Nephron (organoid): ENCODE measurements around the gene NHSL1.

Source experiments
- H3K27ac Mint-ChIP-seq, 3 experiments: 2 replicates each; pipeline ENCODE4 v1.8.0; 2020; ENCODE audit warnings: mixed read lengths in 3 of 3, mild to moderate bottlenecking in 2 of 3, moderate library complexity in 1 of 3
- H3K27me3 Mint-ChIP-seq: 2 replicates; pipeline ENCODE4 v1.8.0; 2021; ENCODE audit warnings: low read depth, mild to moderate bottlenecking, moderate library complexity, mixed read lengths
- H3K36me3 Mint-ChIP-seq: 2 replicates; pipeline ENCODE4 v1.8.0; 2020; ENCODE audit warnings: low read depth, mixed read lengths
- H3K4me1 Mint-ChIP-seq: 2 replicates; pipeline ENCODE4 v1.8.0; 2020; ENCODE audit warnings: mixed read lengths
- H3K4me3 Mint-ChIP-seq, 3 experiments: 2 replicates each; pipeline ENCODE4 v1.8.0; 2020; ENCODE audit warnings: mild to moderate bottlenecking in 3 of 3, mixed read lengths in 3 of 3, moderate library complexity in 2 of 3
- H3K9me3 Mint-ChIP-seq: 2 replicates; pipeline ENCODE4 v1.8.0; 2020; ENCODE audit warnings: mixed read lengths
- TF ChIP-seq, protein P1 (sequence below), 3 experiments: fragments of 200-600 bp; sonication (generic); IDR thresholded peaks; one replicate each; pipeline ENCODE4 v1.5.0; 2021; ENCODE audit warnings: antibody characterized with exemption in 3 of 3; ENCODE audit not compliant: unreplicated experiment in 3 of 3

NHSL1 gene

DNA sequence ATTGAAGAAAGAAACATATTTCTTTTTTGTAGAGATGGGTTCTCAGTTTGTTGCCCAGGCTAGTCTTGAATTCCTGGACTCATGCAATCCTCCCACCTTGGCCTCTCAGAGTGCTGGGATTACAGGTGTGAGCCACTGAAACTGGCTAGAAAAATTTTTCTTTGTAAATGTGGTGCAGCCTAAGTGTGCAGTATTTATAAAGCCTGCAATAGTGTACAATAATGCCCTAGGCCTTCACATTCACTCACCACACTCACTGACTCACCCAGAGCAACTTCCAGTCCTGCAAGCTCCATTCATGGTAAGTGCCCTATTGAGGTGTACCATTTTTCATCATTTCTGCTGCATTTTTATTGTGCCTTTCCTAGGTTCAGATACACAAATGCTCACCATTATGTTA lies 31.4 kb downstream of the NHSL1 start:
- Mint-ChIP-seq H3K9me3 (no peaks in the 10 kb centered on the region), H3K4me1 (no peaks in the 10 kb centered on the region), H3K36me3 (peaks cover 30% of the 10 kb centered on the region), H3K27me3 (no peaks in the 10 kb centered on the region), H3K4me3 (no peak overlapping the region), H3K27ac (no peak overlapping the region)
- TF ChIP-seq, protein P1, sequence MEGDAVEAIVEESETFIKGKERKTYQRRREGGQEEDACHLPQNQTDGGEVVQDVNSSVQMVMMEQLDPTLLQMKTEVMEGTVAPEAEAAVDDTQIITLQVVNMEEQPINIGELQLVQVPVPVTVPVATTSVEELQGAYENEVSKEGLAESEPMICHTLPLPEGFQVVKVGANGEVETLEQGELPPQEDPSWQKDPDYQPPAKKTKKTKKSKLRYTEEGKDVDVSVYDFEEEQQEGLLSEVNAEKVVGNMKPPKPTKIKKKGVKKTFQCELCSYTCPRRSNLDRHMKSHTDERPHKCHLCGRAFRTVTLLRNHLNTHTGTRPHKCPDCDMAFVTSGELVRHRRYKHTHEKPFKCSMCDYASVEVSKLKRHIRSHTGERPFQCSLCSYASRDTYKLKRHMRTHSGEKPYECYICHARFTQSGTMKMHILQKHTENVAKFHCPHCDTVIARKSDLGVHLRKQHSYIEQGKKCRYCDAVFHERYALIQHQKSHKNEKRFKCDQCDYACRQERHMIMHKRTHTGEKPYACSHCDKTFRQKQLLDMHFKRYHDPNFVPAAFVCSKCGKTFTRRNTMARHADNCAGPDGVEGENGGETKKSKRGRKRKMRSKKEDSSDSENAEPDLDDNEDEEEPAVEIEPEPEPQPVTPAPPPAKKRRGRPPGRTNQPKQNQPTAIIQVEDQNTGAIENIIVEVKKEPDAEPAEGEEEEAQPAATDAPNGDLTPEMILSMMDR (IDR thresholded peaks at IDR 0.05; ENCODE audit: unreplicated experiment in 3 of 3), result no peak

DNA sequence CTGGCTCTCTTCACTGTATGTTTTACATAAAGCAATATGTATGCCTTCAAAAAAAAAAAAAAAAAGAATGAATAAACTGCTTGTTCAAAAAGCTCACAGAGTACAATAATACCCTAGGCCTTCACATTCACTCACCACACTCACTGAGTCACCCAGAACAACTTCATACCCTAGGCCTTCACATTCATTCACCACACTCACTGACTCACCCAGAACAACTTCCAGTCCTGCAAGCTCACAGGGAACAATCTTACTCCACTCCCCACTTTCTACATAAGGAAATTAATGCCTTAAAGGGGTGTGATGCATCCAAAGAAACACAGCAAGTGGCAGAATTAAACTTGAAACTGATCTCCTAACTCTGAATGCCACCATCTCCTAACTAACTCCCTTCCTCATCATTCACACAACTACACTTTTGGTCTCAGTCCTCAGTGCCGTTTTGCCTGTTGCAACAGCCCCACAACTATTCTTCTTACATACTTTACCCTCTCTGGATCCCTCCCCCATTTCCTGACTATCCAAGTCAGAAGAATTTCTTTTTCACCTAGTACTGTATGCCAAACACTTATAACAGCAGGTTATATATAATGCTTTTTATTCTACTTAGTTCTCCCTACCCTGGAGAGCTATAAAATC lies 34.2 kb downstream of the NHSL1 start:
- Mint-ChIP-seq H3K4me1 (no peaks in the 10 kb centered on the region), H3K9me3 (no peaks in the 10 kb centered on the region), H3K27me3 (no peaks in the 10 kb centered on the region), H3K36me3 (peaks cover 43% of the 10 kb centered on the region), H3K4me3 (no peak overlapping the region), H3K27ac (no peak overlapping the region)
- TF ChIP-seq, protein P1 (IDR thresholded peaks at IDR 0.05; ENCODE audit: unreplicated experiment in 3 of 3), result no peak

DNA sequence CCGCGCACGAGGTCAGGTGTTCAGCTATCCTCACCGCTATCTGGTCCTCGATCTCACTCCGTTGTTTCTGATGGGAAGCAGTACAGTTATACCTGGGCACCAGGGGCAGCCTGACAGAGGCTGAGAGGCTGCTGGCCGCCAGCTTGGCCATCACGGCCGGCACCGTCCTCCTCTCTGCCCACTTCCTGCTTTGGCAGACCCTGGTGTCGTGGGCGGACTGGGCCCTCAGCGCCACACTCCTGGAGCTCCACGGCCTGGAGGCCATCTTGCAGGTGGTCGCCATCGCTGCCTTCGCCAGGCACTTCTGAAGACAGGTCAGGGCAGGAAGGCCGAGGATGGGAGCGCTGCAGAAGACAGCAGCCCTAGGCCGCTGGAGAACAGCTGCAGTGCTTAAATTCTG lies 35.2 kb downstream of the NHSL1 start:
- Mint-ChIP-seq H3K27me3 (no peaks in the 10 kb centered on the region), H3K36me3 (peaks cover 43% of the 10 kb centered on the region), H3K9me3 (no peaks in the 10 kb centered on the region), H3K4me3 (no peak overlapping the region), H3K4me1 (no peaks in the 10 kb centered on the region), H3K27ac (no peak overlapping the region)
- TF ChIP-seq, protein P1 (IDR thresholded peaks at IDR 0.05; ENCODE audit: unreplicated experiment in 3 of 3), result no peak

DNA sequence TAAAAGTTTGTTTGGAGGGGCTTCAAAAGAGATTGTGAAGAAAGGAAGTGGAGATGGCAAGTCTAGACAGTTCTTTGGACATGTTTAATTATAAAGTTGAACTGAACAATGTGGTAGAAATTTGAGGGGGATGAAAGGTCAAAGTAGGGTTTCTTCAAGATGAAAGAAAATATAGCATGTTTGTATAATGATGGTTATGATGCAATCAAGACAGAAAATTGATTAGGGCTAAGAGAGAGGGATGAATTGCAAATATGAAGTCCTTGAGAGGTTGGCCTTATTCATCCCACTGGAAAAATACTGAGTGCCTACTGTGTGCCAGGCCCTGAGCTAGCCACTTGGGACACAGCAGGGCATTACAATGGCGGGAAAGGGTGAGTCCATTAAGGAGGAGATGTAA lies 37.6 kb downstream of the NHSL1 start:
- no peak overlapping the region for H3K27ac Mint-ChIP-seq
- H3K4me1 Mint-ChIP-seq, result no peaks in the 10 kb centered on the region
- TF ChIP-seq, protein P1 (IDR thresholded peaks at IDR 0.05; ENCODE audit: unreplicated experiment in 3 of 3), result no peak
- peaks cover 47% of the 10 kb centered on the region for H3K36me3 Mint-ChIP-seq
- H3K27me3 Mint-ChIP-seq, result no peaks in the 10 kb centered on the region
- H3K4me3 Mint-ChIP-seq, result no peak overlapping the region
- H3K9me3 Mint-ChIP-seq, result no peaks in the 10 kb centered on the region

DNA sequence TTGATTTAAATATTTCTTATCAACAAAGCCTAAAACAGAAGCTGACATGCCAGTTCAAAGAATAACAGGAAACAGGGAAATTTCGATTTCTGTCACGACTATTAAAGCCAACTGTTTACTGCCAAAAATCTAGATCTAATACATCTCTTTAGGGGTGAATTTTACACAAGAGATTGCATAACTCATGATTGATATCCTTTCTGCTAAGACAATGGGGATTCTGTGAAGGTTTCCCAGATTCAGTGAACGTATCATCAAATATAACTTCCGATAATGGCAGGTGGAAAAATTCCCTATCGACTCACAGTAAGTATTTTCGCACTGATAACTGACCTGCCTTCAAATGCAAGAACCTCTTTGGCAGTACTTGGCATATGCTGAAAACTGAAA lies 42.9 kb downstream of the NHSL1 start:
- Mint-ChIP-seq H3K9me3 (no peaks in the 10 kb centered on the region), H3K4me3 (no peak overlapping the region), H3K27me3 (peaks cover 4% of the 10 kb centered on the region), H3K27ac (no peak overlapping the region), H3K4me1 (peaks cover 8% of the 10 kb centered on the region), H3K36me3 (peaks cover 12% of the 10 kb centered on the region)
- TF ChIP-seq, protein P1 (IDR thresholded peaks at IDR 0.05; ENCODE audit: unreplicated experiment in 3 of 3), result no peak

DNA sequence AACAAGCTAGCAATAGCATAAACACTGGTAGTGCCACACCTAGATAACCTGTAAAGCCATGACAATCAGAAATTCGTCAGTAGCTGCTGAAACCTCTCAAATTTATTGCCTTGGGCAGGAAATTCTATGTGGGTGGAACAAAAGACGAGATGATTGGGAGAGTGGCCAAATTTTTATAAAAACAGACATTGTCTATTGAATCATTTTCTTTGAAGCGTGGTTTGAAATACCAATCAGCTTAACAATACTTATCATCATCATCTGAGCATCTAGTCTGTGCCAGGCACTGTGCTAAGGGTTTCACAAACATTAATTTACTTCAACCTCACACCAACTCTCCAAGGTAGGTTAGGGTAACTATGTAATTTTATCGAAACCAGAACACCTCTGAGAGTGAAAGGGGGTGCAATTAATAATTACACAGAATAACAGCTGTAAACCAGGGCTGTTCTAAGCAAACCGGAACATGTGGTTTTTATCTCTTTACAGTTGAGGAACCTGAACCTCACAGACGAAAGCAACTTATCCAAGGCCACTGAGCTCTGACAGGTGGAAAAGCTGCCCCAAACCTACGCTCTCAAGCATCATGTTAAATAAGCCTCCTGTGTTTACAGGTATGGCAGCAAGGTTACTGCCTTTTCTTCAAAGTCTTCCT lies 43.4 kb downstream of the NHSL1 start:
- H3K36me3 Mint-ChIP-seq, result peaks cover 7% of the 10 kb centered on the region
- H3K9me3 Mint-ChIP-seq, result no peaks in the 10 kb centered on the region
- TF ChIP-seq, protein P1 (IDR thresholded peaks at IDR 0.05; ENCODE audit: unreplicated experiment in 3 of 3), result no peak

More for the DNA sequence above, 43.4 kb downstream of the NHSL1 start:
- H3K4me3 Mint-ChIP-seq, result no peak overlapping the region
- no peak overlapping the region for H3K27ac Mint-ChIP-seq
- H3K4me1 Mint-ChIP-seq, result peaks cover 10% of the 10 kb centered on the region
- H3K27me3 Mint-ChIP-seq, result peaks cover 4% of the 10 kb centered on the region
